AG04449 (cell line): ENCODE data around the gene SMPD3.

Source experiments
- CTCF ChIA-PET: fragments of 350-600 bp; formaldehyde crosslinking; extraction: SDS; loops from one replicate; lab custom pipeline; 2021; ENCODE audit warnings: antibody characterized with exemption; lab: Yijun Ruan, JAX
- POLR2A ChIA-PET: fragments of 400-600, 350-600 bp; formaldehyde crosslinking; extraction: SDS; loops from one replicate; lab custom pipeline; 2020; ENCODE audit warnings: antibody characterized with exemption, inconsistent platforms; lab: Yijun Ruan, JAX
- DNase-seq: peaks from one replicate; pipeline ENCODE4 v3.0.0-alpha.2; 2010; ENCODE audit warnings: low read depth, low spot score
- H3K4me3 ChIP-seq: 2 replicates; pipeline ENCODE4 v1.5.1; 2011; ENCODE audit warnings: low read depth, mild to moderate bottlenecking, control low read depth, low read length
- TF ChIP-seq, protein P1 (sequence below): IDR thresholded peaks from one replicate; pipeline ENCODE4 v1.5.1; 2011; ENCODE audit warnings: mild to moderate bottlenecking, moderate library complexity, low read length, control low read depth, inconsistent platforms; ENCODE audit not compliant: insufficient read depth; ENCODE audit errors: missing control alignments

Gene SMPD3

DNA sequence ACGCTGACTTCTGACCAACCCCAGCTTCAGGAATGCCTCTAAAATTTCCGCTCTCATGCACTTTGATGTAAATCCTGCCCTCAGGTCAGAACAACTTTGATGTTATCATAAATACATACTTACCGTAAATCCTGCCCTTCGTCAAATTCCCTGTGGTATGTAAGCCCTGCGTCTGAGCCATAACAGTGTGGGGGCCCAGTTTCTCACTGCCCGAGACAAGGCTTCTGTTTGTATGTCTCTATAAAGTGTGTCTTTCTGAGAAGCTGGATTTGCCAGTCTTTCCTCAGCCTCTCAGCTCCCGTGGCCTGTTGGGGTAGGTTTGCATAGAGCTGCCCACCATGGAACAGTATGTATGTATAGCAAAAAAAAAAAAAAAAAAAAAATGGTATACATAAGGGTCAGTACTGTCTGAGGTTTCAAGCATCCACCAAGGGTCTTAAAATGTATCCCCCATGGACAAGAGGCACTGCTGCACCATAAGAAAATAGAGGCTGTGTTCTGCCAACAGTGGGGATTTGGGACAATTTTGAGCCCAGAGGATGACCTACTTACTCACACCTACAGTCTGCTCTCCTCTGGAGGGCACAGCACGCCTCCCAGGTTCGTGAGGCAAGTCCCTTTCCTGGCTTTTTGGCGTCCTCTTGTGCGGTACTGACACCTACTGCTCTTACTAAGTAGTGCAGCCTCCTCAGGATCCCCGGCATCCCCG is 120.0 kb downstream of the SMPD3 start:
- peak; percentile 38 for DNase-seq
- POLR2A ChIA-PET, result interaction anchor here (0.7 to 0.8 kb wide), 2 partner anchors 64 to 71 kb away, joined by 3 to 5 read pairs; partner anchors contain the start of gene SLC7A6
- TF ChIP-seq, protein P1, sequence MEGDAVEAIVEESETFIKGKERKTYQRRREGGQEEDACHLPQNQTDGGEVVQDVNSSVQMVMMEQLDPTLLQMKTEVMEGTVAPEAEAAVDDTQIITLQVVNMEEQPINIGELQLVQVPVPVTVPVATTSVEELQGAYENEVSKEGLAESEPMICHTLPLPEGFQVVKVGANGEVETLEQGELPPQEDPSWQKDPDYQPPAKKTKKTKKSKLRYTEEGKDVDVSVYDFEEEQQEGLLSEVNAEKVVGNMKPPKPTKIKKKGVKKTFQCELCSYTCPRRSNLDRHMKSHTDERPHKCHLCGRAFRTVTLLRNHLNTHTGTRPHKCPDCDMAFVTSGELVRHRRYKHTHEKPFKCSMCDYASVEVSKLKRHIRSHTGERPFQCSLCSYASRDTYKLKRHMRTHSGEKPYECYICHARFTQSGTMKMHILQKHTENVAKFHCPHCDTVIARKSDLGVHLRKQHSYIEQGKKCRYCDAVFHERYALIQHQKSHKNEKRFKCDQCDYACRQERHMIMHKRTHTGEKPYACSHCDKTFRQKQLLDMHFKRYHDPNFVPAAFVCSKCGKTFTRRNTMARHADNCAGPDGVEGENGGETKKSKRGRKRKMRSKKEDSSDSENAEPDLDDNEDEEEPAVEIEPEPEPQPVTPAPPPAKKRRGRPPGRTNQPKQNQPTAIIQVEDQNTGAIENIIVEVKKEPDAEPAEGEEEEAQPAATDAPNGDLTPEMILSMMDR, result peak; percentile 85
- no peak overlapping the region for H3K4me3 ChIP-seq
- CTCF ChIA-PET, result interaction anchor here (0.6 to 15.2 kb wide), 41 partner anchors 8 to 362 kb away, joined by 3 to 374 read pairs (median 5); partner anchors contain the start of genes ESRP2, PLA2G15, PRMT7 and SLC7A6

- TF ChIP-seq, protein P1, result no peak
- H3K4me3 ChIP-seq, result no peak overlapping the region
- CTCF ChIA-PET, result interaction anchor here (15.2 kb wide), 1 partner anchor 64 kb away, joined by 374 read pairs; the partner anchor contains the start of gene SLC7A6
- DNase-seq, result no peak
- POLR2A ChIA-PET, result interaction anchor here (1.0 kb wide), 1 partner anchor 14 kb away, joined by 4 read pairs; the partner anchor contains the start of genes PRMT7 and SLC7A6OS
Measured at GRCh38 chr16:68324780-68325357, 123.4 kb downstream of the SMPD3 start.

- ChIA-PET CTCF (interaction anchor here (15.2 kb wide), 1 partner anchor 63 kb away, joined by 374 read pairs; the partner anchor contains the start of gene SLC7A6), POLR2A (interaction anchor here (1.0 kb wide), 1 partner anchor 13 kb away, joined by 4 read pairs; the partner anchor contains the start of genes PRMT7 and SLC7A6OS)
- DNase-seq, result no peak
- TF ChIP-seq, protein P1, result no peak
- no peak overlapping the region for H3K4me3 ChIP-seq
Measured at GRCh38 chr16:68324336-68324735, 124.0 kb downstream of the SMPD3 start.

GRCh38 chr16:68319185-68319908 is 129.0 kb downstream of the SMPD3 start:
- DNase-seq, result no peak
- ChIA-PET CTCF (interaction anchor here (1.0 to 2.6 kb wide), 2 partner anchors 9 to 55 kb away, joined by 3 to 15 read pairs; partner anchors contain the start of gene SLC7A6), POLR2A (interaction anchor here (2.7 kb wide), 1 partner anchor 8 kb away, joined by 11 read pairs; the partner anchor contains the start of genes PRMT7 and SLC7A6OS)
- TF ChIP-seq, protein P1, result no peak
- no peak overlapping the region for H3K4me3 ChIP-seq

DNA sequence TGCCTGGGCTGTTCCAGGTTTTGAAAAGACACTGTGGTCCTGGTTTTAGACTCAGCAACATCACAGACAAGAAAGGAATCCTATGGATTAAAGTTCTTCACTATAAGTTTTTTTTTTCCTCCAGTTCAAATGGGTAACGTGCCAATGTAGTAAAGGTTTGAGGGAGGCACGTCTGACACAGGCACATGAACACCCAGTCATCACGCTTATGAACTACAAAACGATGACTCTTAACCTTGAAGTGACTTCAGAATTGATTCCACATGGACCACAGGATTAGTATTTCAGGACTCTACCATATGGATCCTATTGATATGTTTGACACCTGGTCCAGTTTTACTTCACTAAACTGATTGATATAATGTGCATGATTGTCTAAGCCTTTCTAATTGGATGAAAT is 135.2 kb downstream of the SMPD3 start:
- no peak overlapping the region for H3K4me3 ChIP-seq
- TF ChIP-seq, protein P1, result no peak
- ChIA-PET POLR2A (no interaction called here), CTCF (interaction anchor here (1.2 to 2.8 kb wide), 2 partner anchors 15 to 51 kb away, joined by 3 to 9 read pairs; no protein-coding TSS in a partner anchor)
- DNase-seq, result no peak
